ENCODE measurements around the gene EML1. TPM values are rescaled to one million over a fixed set of nuclear protein-coding genes. Genes with fewer than 3 reads are reported as not detected.

EML1 gene
- total and polyA plus RNA-seq, 7 experiments from 2014 or later = not detected

- H3K27me3 Mint-ChIP-seq = peaks cover 9 to 27% (median 16%) of the 10 kb centered on the region in 5 donors
Measured at GRCh38 chr14:99909513-99910064, 116.4 kb downstream of the EML1 start.

GRCh38 chr14:99910337-99911309 lies 117.4 kb downstream of the EML1 start:
- H3K9me3 ChIP-seq (ENCODE audit: control insufficient read depth in 2 of 3, low read length in 3 of 3) = no peaks in the 10 kb centered on the region
- CTCF ChIA-PET = interaction anchor here (0.8 kb wide), 1 partner anchor 181 kb away, joined by 4 read pairs; no protein-coding TSS in a partner anchor
- no peaks in the 10 kb centered on the region for H3K27me3 ChIP-seq (ENCODE audit: control insufficient read depth in 2 of 2, insufficient read depth in 2 of 2, low read length in 2 of 2)
- H3K4me1 Mint-ChIP-seq = no peaks in the 10 kb centered on the region
- no peaks in the 10 kb centered on the region for H3K36me3 ChIP-seq (ENCODE audit: control insufficient read depth in 2 of 3, insufficient read depth in 3 of 3, low read length in 3 of 3)
- no peak for DNase-seq
- no peak overlapping the region for H3K27ac ChIP-seq (ENCODE audit: low read depth, low read length)
- H3K9me3 Mint-ChIP-seq = peaks cover 0 to 1% (median 0%) of the 10 kb centered on the region in 11 donors
- no peak overlapping the region for H3K4me3 ChIP-seq (ENCODE audit: low read length)
- POLR2A ChIA-PET = no interaction called here
- ATAC-seq = no peak
- no peak overlapping the region for H3K27ac Mint-ChIP-seq
- intact Hi-C loops (cut with micrococcal nuclease) = no loop called here
- peaks cover 9 to 26% (median 17%) of the 10 kb centered on the region in 5 donors for H3K27me3 Mint-ChIP-seq
- H3K4me3 Mint-ChIP-seq = no peak overlapping the region
- H3K4me1 ChIP-seq (ENCODE audit: control insufficient read depth in 2 of 2, insufficient read depth in 2 of 2, low read length in 2 of 2) = no peaks in the 10 kb centered on the region
- H3K36me3 Mint-ChIP-seq = no peaks in the 10 kb centered on the region

More at GRCh38 chr14:99909513-99910064, 116.4 kb downstream of the EML1 start:
- ChIA-PET POLR2A (no interaction called here), CTCF (interaction anchor here (0.8 kb wide), 1 partner anchor 180 kb away, joined by 4 read pairs; no protein-coding TSS in a partner anchor)
- Histone ChIP-seq H3K27ac (ENCODE audit: low read depth, low read length) (no peak overlapping the region), H3K4me3 (ENCODE audit: low read length) (no peak overlapping the region), H3K27me3 (ENCODE audit: control insufficient read depth in 2 of 2, insufficient read depth in 2 of 2, low read length in 2 of 2) (no peaks in the 10 kb centered on the region), H3K36me3 (ENCODE audit: control insufficient read depth in 2 of 3, insufficient read depth in 3 of 3, low read length in 3 of 3) (no peaks in the 10 kb centered on the region), H3K4me1 (ENCODE audit: control insufficient read depth in 2 of 2, insufficient read depth in 2 of 2, low read length in 2 of 2) (no peaks in the 10 kb centered on the region), H3K9me3 (ENCODE audit: control insufficient read depth in 2 of 3, low read length in 3 of 3) (no peaks in the 10 kb centered on the region)
- Mint-ChIP-seq H3K4me1 (no peaks in the 10 kb centered on the region), H3K4me3 (no peak overlapping the region), H3K9me3 (peaks cover 0 to 1% (median 0%) of the 10 kb centered on the region in 11 donors), H3K27ac (no peak overlapping the region), H3K36me3 (no peaks in the 10 kb centered on the region)
- intact Hi-C loops (cut with micrococcal nuclease) = no loop called here
- ATAC-seq (no peak), DNase-seq (no peak)

DNA sequence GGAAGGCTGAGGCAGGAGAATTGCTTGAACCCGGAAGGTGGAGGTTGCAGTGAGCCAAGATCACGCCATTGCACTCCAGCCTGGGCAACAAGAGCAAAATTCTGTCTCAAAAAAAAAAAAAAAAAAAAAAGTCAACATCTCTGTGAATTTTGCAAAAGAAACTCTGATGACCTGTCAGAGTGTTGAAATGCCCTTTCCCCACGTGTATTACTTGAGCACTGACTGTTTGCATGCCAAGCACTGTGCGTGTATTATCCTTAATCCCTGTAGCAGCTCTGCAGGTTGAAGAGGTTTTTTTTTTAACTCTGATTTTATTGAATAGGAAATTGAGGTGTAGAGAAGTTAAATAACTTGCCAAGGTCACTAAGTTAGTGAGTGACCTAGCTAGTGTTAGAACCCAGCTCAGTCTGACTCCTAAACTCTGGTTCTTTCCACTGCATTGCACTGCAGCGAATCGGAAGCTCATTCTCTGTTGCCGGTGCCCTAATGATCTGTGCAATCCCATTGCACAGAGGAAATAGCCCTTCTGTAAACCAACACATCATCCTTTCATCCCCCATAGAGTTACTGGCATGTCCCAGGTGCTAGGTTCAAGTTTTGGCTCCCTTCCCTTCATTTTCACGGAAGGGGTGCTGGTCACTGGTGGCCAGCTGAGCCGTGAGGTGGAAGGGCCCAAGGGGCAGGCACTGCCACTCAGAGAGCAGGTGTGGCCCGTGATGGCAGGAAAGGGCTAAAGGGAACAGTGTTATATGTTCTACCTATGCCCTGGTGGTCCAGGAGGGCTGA lies 122.3 kb downstream of the EML1 start:
- Histone ChIP-seq H3K4me1 (ENCODE audit: control insufficient read depth in 2 of 2, insufficient read depth in 2 of 2, low read length in 2 of 2) (no peaks in the 10 kb centered on the region), H3K27ac (ENCODE audit: low read depth, low read length) (no peak overlapping the region), H3K4me3 (ENCODE audit: low read length) (no peak overlapping the region), H3K27me3 (ENCODE audit: control insufficient read depth in 2 of 2, insufficient read depth in 2 of 2, low read length in 2 of 2) (no peaks in the 10 kb centered on the region), H3K36me3 (ENCODE audit: control insufficient read depth in 2 of 3, insufficient read depth in 3 of 3, low read length in 3 of 3) (no peaks in the 10 kb centered on the region), H3K9me3 (ENCODE audit: control insufficient read depth in 2 of 3, low read length in 3 of 3) (no peaks in the 10 kb centered on the region)
- ATAC-seq (no peak), DNase-seq (no peak)
- intact Hi-C loops (cut with micrococcal nuclease) = no loop called here
- no peaks in the 10 kb centered on the region for H3K9me3 Mint-ChIP-seq
- POLR2A ChIA-PET = no interaction called here
- peaks cover 0 to 3% (median 0%) of the 10 kb centered on the region in 7 donors for H3K4me1 Mint-ChIP-seq
- no peaks in the 10 kb centered on the region for H3K36me3 Mint-ChIP-seq
- no peak overlapping the region for H3K27ac Mint-ChIP-seq
- CTCF ChIA-PET = no interaction called here
- H3K4me3 Mint-ChIP-seq = no peak overlapping the region
- peaks cover 5 to 25% (median 12%) of the 10 kb centered on the region in 5 donors for H3K27me3 Mint-ChIP-seq

GRCh38 chr14:99916091-99916383 lies 122.8 kb downstream of the EML1 start:
- H3K9me3 Mint-ChIP-seq = no peaks in the 10 kb centered on the region
- DNase-seq = no peak
- H3K27me3 Mint-ChIP-seq = peaks cover 5 to 25% (median 12%) of the 10 kb centered on the region in 5 donors
- no peak overlapping the region for H3K27ac ChIP-seq (ENCODE audit: low read depth, low read length)
- no peaks in the 10 kb centered on the region for H3K27me3 ChIP-seq (ENCODE audit: control insufficient read depth in 2 of 2, insufficient read depth in 2 of 2, low read length in 2 of 2)
- ATAC-seq = no peak
- no peaks in the 10 kb centered on the region for H3K4me1 ChIP-seq (ENCODE audit: control insufficient read depth in 2 of 2, insufficient read depth in 2 of 2, low read length in 2 of 2)
- H3K36me3 Mint-ChIP-seq = no peaks in the 10 kb centered on the region
- intact Hi-C loops (cut with micrococcal nuclease) = no loop called here
- no peak overlapping the region for H3K4me3 ChIP-seq (ENCODE audit: low read length)
- CTCF ChIA-PET = no interaction called here
- H3K36me3 ChIP-seq (ENCODE audit: control insufficient read depth in 2 of 3, insufficient read depth in 3 of 3, low read length in 3 of 3) = no peaks in the 10 kb centered on the region
- POLR2A ChIA-PET = no interaction called here
- H3K27ac Mint-ChIP-seq = no peak overlapping the region
- H3K4me1 Mint-ChIP-seq = peaks cover 0 to 3% (median 0%) of the 10 kb centered on the region in 7 donors
- H3K9me3 ChIP-seq (ENCODE audit: control insufficient read depth in 2 of 3, low read length in 3 of 3) = no peaks in the 10 kb centered on the region
- H3K4me3 Mint-ChIP-seq = no peak overlapping the region

DNA sequence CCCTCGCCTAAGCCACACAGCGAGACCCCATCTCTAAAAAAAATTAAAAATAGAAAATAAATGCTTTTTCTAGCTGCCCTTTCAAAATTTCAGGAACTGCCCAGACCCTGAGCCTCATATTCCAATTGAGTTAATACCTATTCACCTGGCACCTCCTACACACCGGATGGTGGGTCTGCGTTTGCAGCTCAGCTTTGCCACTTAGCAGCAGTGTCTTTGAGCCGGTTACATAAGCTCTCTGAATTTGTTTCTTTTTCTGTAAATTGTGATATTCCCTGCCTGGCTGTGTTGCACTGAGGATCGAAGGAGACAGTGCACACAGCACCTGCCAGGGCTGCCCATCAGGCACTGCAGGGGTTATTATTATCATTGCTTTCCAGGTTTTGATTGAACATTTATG lies 125.6 kb downstream of the EML1 start:
- H3K27ac ChIP-seq (ENCODE audit: low read depth, low read length) = no peak overlapping the region
- Mint-ChIP-seq H3K9me3 (no peaks in the 10 kb centered on the region), H3K36me3 (no peaks in the 10 kb centered on the region), H3K27ac (no peak overlapping the region), H3K27me3 (peaks cover 0 to 11% (median 0%) of the 10 kb centered on the region in 5 donors), H3K4me3 (no peak overlapping the region), H3K4me1 (peaks cover 0 to 3% (median 0%) of the 10 kb centered on the region in 7 donors)
- intact Hi-C loops (cut with micrococcal nuclease) = no loop called here
- H3K27me3 ChIP-seq (ENCODE audit: control insufficient read depth in 2 of 2, insufficient read depth in 2 of 2, low read length in 2 of 2) = no peaks in the 10 kb centered on the region
- no peaks in the 10 kb centered on the region for H3K36me3 ChIP-seq (ENCODE audit: control insufficient read depth in 2 of 3, insufficient read depth in 3 of 3, low read length in 3 of 3)
- POLR2A ChIA-PET = no interaction called here
- no peak for ATAC-seq
- CTCF ChIA-PET = no interaction called here
- no peaks in the 10 kb centered on the region for H3K4me1 ChIP-seq (ENCODE audit: control insufficient read depth in 2 of 2, insufficient read depth in 2 of 2, low read length in 2 of 2)
- no peak for DNase-seq
- no peak overlapping the region for H3K4me3 ChIP-seq (ENCODE audit: low read length)
- no peaks in the 10 kb centered on the region for H3K9me3 ChIP-seq (ENCODE audit: control insufficient read depth in 2 of 3, low read length in 3 of 3)

DNA sequence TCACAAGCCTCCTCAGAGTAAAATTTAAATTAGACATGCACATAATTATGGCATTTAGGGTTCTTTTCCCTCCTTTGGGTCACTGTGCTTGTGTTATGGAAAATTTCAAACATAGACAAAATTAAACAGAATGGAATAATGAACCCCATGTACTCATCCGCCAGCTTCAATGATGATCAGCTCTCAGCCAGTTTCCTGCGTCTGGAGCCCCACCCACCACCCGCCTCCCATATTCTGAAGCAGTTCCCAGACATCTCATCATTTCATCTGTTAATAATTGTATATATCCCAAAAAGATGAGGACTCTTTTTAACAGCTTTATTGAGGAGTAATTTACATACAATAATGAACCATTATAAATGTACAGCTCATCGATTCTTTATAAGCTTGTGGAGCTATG lies 128.2 kb downstream of the EML1 start:
- no peaks in the 10 kb centered on the region for H3K36me3 ChIP-seq (ENCODE audit: control insufficient read depth in 2 of 3, insufficient read depth in 3 of 3, low read length in 3 of 3)
- H3K27me3 ChIP-seq (ENCODE audit: control insufficient read depth in 2 of 2, insufficient read depth in 2 of 2, low read length in 2 of 2) = no peaks in the 10 kb centered on the region
- H3K27ac ChIP-seq (ENCODE audit: low read depth, low read length) = no peak overlapping the region
- ATAC-seq = no peak
- intact Hi-C loops (cut with micrococcal nuclease) = no loop called here
- no peak for DNase-seq
- H3K4me3 Mint-ChIP-seq = no peak overlapping the region
- no peak overlapping the region for H3K27ac Mint-ChIP-seq
- H3K4me1 Mint-ChIP-seq = peaks cover 0 to 3% (median 0%) of the 10 kb centered on the region in 7 donors
- CTCF ChIA-PET = no interaction called here
- H3K27me3 Mint-ChIP-seq = peaks cover 0 to 8% (median 3%) of the 10 kb centered on the region in 5 donors
- H3K36me3 Mint-ChIP-seq = no peaks in the 10 kb centered on the region
- H3K9me3 Mint-ChIP-seq = no peaks in the 10 kb centered on the region
- no peak overlapping the region for H3K4me3 ChIP-seq (ENCODE audit: low read length)
- H3K4me1 ChIP-seq (ENCODE audit: control insufficient read depth in 2 of 2, insufficient read depth in 2 of 2, low read length in 2 of 2) = no peaks in the 10 kb centered on the region
- POLR2A ChIA-PET = no interaction called here
- no peaks in the 10 kb centered on the region for H3K9me3 ChIP-seq (ENCODE audit: control insufficient read depth in 2 of 3, low read length in 3 of 3)
